K562 (cell line): Measurements from ENCODE around the gene CEP78. TPM values are rescaled to one million over a fixed set of nuclear protein-coding genes. Genes with fewer than 3 reads are reported as not detected.

ENCODE experiments used
- ATAC-seq: fragments of 200-7000 bp; cut with Tn5 transposase; 3 replicates; pipeline ENCODE4 v1.9.1; 2020; ENCODE audit warnings: moderate library complexity
- BruUV-seq: library from RNA; stranded (reverse); fragments of 400-500 nt; replicated peaks from 2 replicates; lab custom pipeline; 2021; lab: Mats Ljungman, UMichigan
- CTCF ChIA-PET: fragments of 300-600 bp; formaldehyde crosslinking; extraction: SDS; loops from one replicate; lab custom pipeline; 2021; ENCODE audit warnings: low intra/inter-chr PET ratio; lab: Yijun Ruan, JAX
- POLR2A ChIA-PET: fragments of 300-600, 350-650 bp; sonication (Branson Sonifier 250); formaldehyde crosslinking; extraction: SDS; loops from one replicate; lab custom pipeline; 2021; ENCODE audit warnings: antibody characterized with exemption, inconsistent platforms; lab: Yijun Ruan, JAX
- DNase-seq, 4 experiments: peaks; one replicate each; pipeline versions ENCODE4 v3.0.0 to v3.0.0-alpha.2; 2011 to 2018; ENCODE audit warnings: low spot score in 3 of 4, mixed read lengths in 3 of 4; ENCODE audit errors: extremely low read depth in 1 of 4
- FAIRE-seq: peaks from 2 replicates; lab custom pipeline; 2011; peaks lifted over from hg19 to GRCh38; lab: Jason Lieb, UNC
- H2AFZ ChIP-seq: 2 replicates; pipeline ENCODE4 v1.6.0; 2011; ENCODE audit warnings: low read depth, low read length, control low read depth, inconsistent platforms
- H3K27ac ChIP-seq: fragments of 200-600 bp; 3 replicates; pipeline ENCODE4 v1.8.0; 2011; ENCODE audit warnings: low read depth, mild to moderate bottlenecking, control low read depth, inconsistent platforms, low read length, moderate library complexity, mixed read lengths; ENCODE audit errors: extremely low read depth
- H3K27me3 ChIP-seq, 2 experiments: fragments of 300-600 bp in 1 of 2; 2 replicates in 1 of 2; 3 replicates in 1 of 2; pipeline versions ENCODE4 v1.6.0 to v1.8.0; 2011; ENCODE audit warnings: inconsistent platforms in 2 of 2, low read length in 2 of 2, mild to moderate bottlenecking in 1 of 2, mixed read lengths in 1 of 2, moderate library complexity in 1 of 2; ENCODE audit not compliant: control insufficient read depth in 2 of 2, insufficient read depth in 2 of 2
- H3K36me3 ChIP-seq: fragments of 300-600 bp; 3 replicates; pipeline ENCODE4 v1.8.0; 2011; ENCODE audit warnings: mild to moderate bottlenecking, low read length, inconsistent platforms; ENCODE audit not compliant: control insufficient read depth, insufficient read depth
- H3K4me1 ChIP-seq, 2 experiments: fragments of 200-600 bp in 1 of 2; replicated peaks in 1 of 2; 2 replicates in 1 of 2; 3 replicates in 1 of 2; pipeline versions ENCODE4 v1.5.1 to v1.8.0; 2011; ENCODE audit warnings: inconsistent platforms in 2 of 2, low read length in 2 of 2, mild to moderate bottlenecking in 1 of 2, mixed read lengths in 1 of 2, moderate library complexity in 1 of 2; ENCODE audit not compliant: control insufficient read depth in 2 of 2, insufficient read depth in 2 of 2
- H3K4me2 ChIP-seq: 2 replicates; pipeline ENCODE4 v1.6.1; 2011; ENCODE audit warnings: low read length, control low read depth, inconsistent platforms, mixed read lengths; ENCODE audit not compliant: insufficient read depth
- H3K4me3 ChIP-seq: fragments of 200-600 bp; sonication (generic), shearing (Covaris generic); 2 replicates; pipeline ENCODE4 v1.5.1; 2016; ENCODE audit warnings: control low read depth, inconsistent platforms
- H3K79me2 ChIP-seq: fragments of 200-600 bp; 3 replicates; pipeline ENCODE4 v1.8.0; 2011; ENCODE audit warnings: low read length, inconsistent platforms; ENCODE audit not compliant: control insufficient read depth, insufficient read depth
- H3K9ac ChIP-seq, 2 experiments: 2 replicates each; pipeline versions ENCODE4 v1.6.0 to v1.6.1; 2011; ENCODE audit warnings: low read depth in 2 of 2, low read length in 2 of 2, control low read depth in 1 of 2, inconsistent platforms in 1 of 2, mild to moderate bottlenecking in 1 of 2, mixed read lengths in 1 of 2; ENCODE audit not compliant: insufficient read depth in 1 of 2
- H3K9me1 ChIP-seq: one replicate; pipeline ENCODE4 v1.6.0; 2011; ENCODE audit warnings: inconsistent platforms, mild to moderate bottlenecking, low read length, moderate library complexity; ENCODE audit not compliant: control insufficient read depth, insufficient read depth
- H3K9me3 ChIP-seq: replicated peaks from 2 replicates; pipeline ENCODE4 v1.5.1; 2011; ENCODE audit warnings: low read depth, low read length, inconsistent platforms; ENCODE audit not compliant: control insufficient read depth, insufficient read depth
- H4K20me1 ChIP-seq: replicated peaks from 2 replicates; pipeline ENCODE4 v1.6.1; 2011; ENCODE audit warnings: low read length, inconsistent platforms, mixed read lengths; ENCODE audit not compliant: control insufficient read depth, insufficient read depth
- ARID2 ChIP-seq: fragments of 450-650 bp; IDR thresholded peaks from 2 replicates; pipeline ENCODE4 v1.6.1; 2017; ENCODE audit warnings: antibody characterized with exemption, mild to moderate bottlenecking
- CBX2 ChIP-seq: fragments of 200-600 bp; sonication (generic); IDR thresholded peaks from one replicate; pipeline ENCODE4 v1.6.1; 2012; ENCODE audit warnings: mild to moderate bottlenecking, low read length, inconsistent platforms; ENCODE audit not compliant: insufficient read depth, poor library complexity, severe bottlenecking
- ELF2 ChIP-seq: fragments of 250-450 bp; sonication (Bioruptor Pico); IDR thresholded peaks from 2 replicates; pipeline ENCODE4 v1.5.0; 2021; ENCODE audit warnings: mild to moderate bottlenecking
- FOXM1 ChIP-seq, 2 experiments: fragments of 450-650 bp in 1 of 2; sonication (generic) in 1 of 2; formaldehyde crosslinking in 1 of 2; IDR thresholded peaks; 2 replicates each; pipeline versions ENCODE4 v1.6.1 to v1.9.0; 2017 to 2022; ENCODE audit warnings: low read depth in 2 of 2, mild to moderate bottlenecking in 2 of 2, missing genetic modification reagents in 1 of 2, moderate library complexity in 1 of 2
- NFIX ChIP-seq: fragments of 250-450 bp; sonication (Bioruptor Pico); IDR thresholded peaks from 2 replicates; pipeline ENCODE4 v1.4.0; 2020; ENCODE audit warnings: low read depth, mild to moderate bottlenecking, moderate library complexity
- ZNF408 ChIP-seq: fragments of 250-450 bp; sonication (Bioruptor Pico); IDR thresholded peaks from 2 replicates; pipeline ENCODE4 v1.4.0; 2020; ENCODE audit warnings: low read depth, mild to moderate bottlenecking, moderate library complexity
- WGBS: fragments of 100-300 bp; shearing (Covaris generic); methylation state at CpG from one replicate; pipeline ENCODE4 v1.1.6; 2016; ENCODE audit warnings: low coverage, mixed read lengths; ENCODE audit not compliant: insufficient coverage; ENCODE audit errors: missing lambda C conversion rate; 5-methylcytosine and 5-hydroxymethylcytosine counted together
- in situ Hi-C: fragments of 300-500 bp; cut with MboI; formaldehyde crosslinking; loops from 4 replicates; pipeline ENCODE4 v1.15.0; 2018; ENCODE audit warnings: inconsistent platforms, mixed read lengths
- intact Hi-C: fragments of 100-400 bp; cut with micrococcal nuclease; formaldehyde crosslinking; loops from 2 replicates; pipeline ENCODE4 v1.14.2; 2022
- polyA plus RNA-seq, 8 experiments: library from polyadenylated mRNA; depleted of rRNA in 4 of 8; stranded (reverse) in 5 of 8; unstranded in 3 of 8; fragments of >200 nt; fragmentation: Nextera tagmentation in 2 of 8; fragmentation: Illumina TruSeq in 1 of 8; extraction: Ambion mirVana in 2 of 8; extraction: Trizol in 1 of 8; gene quantifications; 2 replicates each; pipeline versions ENCODE4 v1.2.1 to v1.2.3, GENCODE V29; 2011 to 2014; ENCODE audit warnings: inconsistent platforms in 1 of 8, missing spikeins in 1 of 8
- total RNA-seq, 7 experiments: library from RNA; depleted of rRNA in 6 of 7; stranded (reverse); fragments of >200 nt in 6 of 7; fragmentation: Illumina TruSeq in 2 of 7; extraction: Trizol in 2 of 7; gene quantifications; 2 replicates each; pipeline versions ENCODE4 v1.2.1 to v1.2.3, GENCODE V29; 2011 to 2021; ENCODE audit warnings: low replicate concordance in 1 of 7

The CEP78 gene
- total and polyA plus RNA-seq, 9 of the 15 experiments (the other 6 are each of a cell fraction or from before 2014, with no cell fraction given): 3.5 to 26.0 (median 21.5) TPM

- Histone ChIP-seq H3K9me1 (no peaks in the 10 kb centered on the region), H3K27me3 (no peaks in the 10 kb centered on the region), H3K4me1 (no peaks in the 10 kb centered on the region), H3K36me3 (peaks cover 36% of the 10 kb centered on the region; the same call in 2 of the 3 replicates), H4K20me1 (no peaks in the 10 kb centered on the region), H3K79me2 (no peaks in the 10 kb centered on the region), H3K9me3 (no peaks in the 10 kb centered on the region), H3K4me3 (no peak overlapping the region), H3K9ac (no peak overlapping the region), H3K4me2 (no peak overlapping the region), H2AFZ (no peak overlapping the region), H3K27ac (no peak overlapping the region)
- no peak for FAIRE-seq
- ChIA-PET POLR2A (no interaction called here), CTCF (no interaction called here)
- intact Hi-C loops (no loop called here), in situ Hi-C loops (no loop called here)
- ATAC-seq: no peak
- BruUV-seq: no TSS peak
- WGBS: 73% methylated on average over 1 of the region's 1 CpG
- DNase-seq: no peak
- TF ChIP-seq ELF2 (CRISPR knock-in tag): no peak
Measured at GRCh38 chr9:78252616-78253015, 16.7 kb downstream of the CEP78 start.

- Histone ChIP-seq H3K4me2 (no peak overlapping the region), H4K20me1 (no peaks in the 10 kb centered on the region), H3K36me3 (peaks cover 37% of the 10 kb centered on the region; the same call in 2 of the 3 replicates), H3K9ac (no peak overlapping the region), H3K27ac (no peak overlapping the region), H2AFZ (no peak overlapping the region), H3K27me3 (no peaks in the 10 kb centered on the region), H3K4me1 (no peaks in the 10 kb centered on the region), H3K9me1 (no peaks in the 10 kb centered on the region), H3K4me3 (no peak overlapping the region), H3K9me3 (no peaks in the 10 kb centered on the region), H3K79me2 (no peaks in the 10 kb centered on the region)
- intact Hi-C loops (no loop called here), in situ Hi-C loops (no loop called here)
- DNase-seq (no peak), FAIRE-seq (no peak), ATAC-seq (no peak)
- no TSS peak for BruUV-seq
- ChIA-PET CTCF (no interaction called here), POLR2A (no interaction called here)
- TF ChIP-seq FOXM1 (IDR thresholded peaks at IDR 0.05; ENCODE audit: low read depth) (no peak), FOXM1 (CRISPR knock-in tag; IDR thresholded peaks at IDR 0.05; ENCODE audit: low read depth) (no peak), ZNF408 (0 out of 2 replicates have a peak, but pooled peaks have one; percentile 18), CBX2 (no peak), ARID2 (no peak), NFIX (CRISPR knock-in tag) (0 out of 2 replicates have a peak, but pooled peaks have one; percentile 16)
- WGBS: 61% methylated on average over 4 of the region's 4 CpGs
Measured at GRCh38 chr9:78253285-78253684, 17.4 kb downstream of the CEP78 start.
